Measurements from ENCODE around the gene SLC38A10. TPM values are rescaled to one million over a fixed set of nuclear protein-coding genes. Genes with fewer than 3 reads are reported as not detected.
"Not testable (repeated sequence)": the region's sequence is repeated elsewhere in the genome, so short reads cannot be mapped to it uniquely, and the experiment has no call there.

The SLC38A10 gene
- total RNA-seq, 2 experiments from 2014 or later: 47.6 to 52.9 TPM

GRCh38 chr17:81233811-81234505, 61.1 kb downstream of the SLC38A10 start:
- CTCF ChIA-PET: no interaction called here
- ATAC-seq (no peak), DNase-seq (no peak)
- Mint-ChIP-seq H3K27ac (no peak overlapping the region), H3K27me3 (no peaks in the 10 kb centered on the region), H3K4me3 (no peak overlapping the region), H3K36me3 (ENCODE audit: low read depth) (peaks cover 9% of the 10 kb centered on the region), H3K4me1 (peaks cover 13% of the 10 kb centered on the region), H3K9me3 (ENCODE audit: low read depth) (no peaks in the 10 kb centered on the region)
- POLR2A ChIA-PET: interaction anchor here (1.5 kb wide), 1 partner anchor 11 kb away, joined by 6 read pairs; the partner anchor contains the start of gene CEP131
- intact Hi-C loops (cut with DNase I, micrococcal nuclease): no loop called here

DNA sequence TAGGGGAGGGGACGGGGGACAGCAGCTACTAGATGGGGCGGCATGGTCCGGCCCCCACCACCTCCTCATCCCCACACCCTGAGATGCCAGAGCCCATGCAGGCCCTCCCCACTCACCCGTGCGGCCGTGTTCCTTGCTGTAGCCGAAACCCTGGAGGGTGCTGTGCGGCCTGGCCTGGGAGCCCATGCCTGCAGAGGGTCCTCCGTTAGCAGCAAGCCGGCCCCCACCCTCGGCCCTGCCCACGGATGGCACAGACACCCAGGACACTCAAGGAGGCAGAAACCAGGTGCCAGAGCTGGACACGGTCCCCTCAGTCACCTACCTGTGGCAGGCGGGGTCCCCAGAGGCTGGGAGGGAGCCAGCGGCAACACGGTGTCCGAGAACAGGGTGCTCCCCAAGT, 61.8 kb downstream of the SLC38A10 start:
- ATAC-seq (no peak), DNase-seq (no peak)
- H3K27me3 Mint-ChIP-seq: no peaks in the 10 kb centered on the region
- ChIA-PET POLR2A (no interaction called here), CTCF (no interaction called here)
- no peak overlapping the region for H3K4me3 Mint-ChIP-seq
- H3K9me3 Mint-ChIP-seq (ENCODE audit: low read depth): no peaks in the 10 kb centered on the region
- intact Hi-C loops (cut with DNase I, micrococcal nuclease): no loop called here
- no peak overlapping the region for H3K27ac Mint-ChIP-seq
- H3K36me3 Mint-ChIP-seq (ENCODE audit: low read depth): peaks cover 9% of the 10 kb centered on the region
- peaks cover 13% of the 10 kb centered on the region for H3K4me1 Mint-ChIP-seq

GRCh38 chr17:81232616-81233241, 62.4 kb downstream of the SLC38A10 start:
- Mint-ChIP-seq H3K27me3 (no peaks in the 10 kb centered on the region), H3K4me3 (no peak overlapping the region), H3K27ac (no peak overlapping the region), H3K9me3 (ENCODE audit: low read depth) (no peaks in the 10 kb centered on the region), H3K4me1 (peaks cover 11% of the 10 kb centered on the region), H3K36me3 (ENCODE audit: low read depth) (peaks cover 9% of the 10 kb centered on the region)
- ChIA-PET POLR2A (no interaction called here), CTCF (no interaction called here)
- DNase-seq (no peak), ATAC-seq (no peak)
- intact Hi-C loops (cut with DNase I, micrococcal nuclease): no loop called here

GRCh38 chr17:81231766-81232581, 63.1 kb downstream of the SLC38A10 start:
- Mint-ChIP-seq H3K4me1 (peaks cover 7% of the 10 kb centered on the region), H3K9me3 (ENCODE audit: low read depth) (no peaks in the 10 kb centered on the region), H3K27ac (no peak overlapping the region), H3K36me3 (ENCODE audit: low read depth) (peaks cover 9% of the 10 kb centered on the region), H3K27me3 (no peaks in the 10 kb centered on the region), H3K4me3 (no peak overlapping the region)
- POLR2A ChIA-PET: no interaction called here
- ATAC-seq (no peak), DNase-seq (no peak)
- intact Hi-C loops (cut with DNase I, micrococcal nuclease): no loop called here
- CTCF ChIA-PET: interaction anchor here (0.6 kb wide), 1 partner anchor 253 kb away, joined by 3 read pairs; no protein-coding TSS in a partner anchor

DNA sequence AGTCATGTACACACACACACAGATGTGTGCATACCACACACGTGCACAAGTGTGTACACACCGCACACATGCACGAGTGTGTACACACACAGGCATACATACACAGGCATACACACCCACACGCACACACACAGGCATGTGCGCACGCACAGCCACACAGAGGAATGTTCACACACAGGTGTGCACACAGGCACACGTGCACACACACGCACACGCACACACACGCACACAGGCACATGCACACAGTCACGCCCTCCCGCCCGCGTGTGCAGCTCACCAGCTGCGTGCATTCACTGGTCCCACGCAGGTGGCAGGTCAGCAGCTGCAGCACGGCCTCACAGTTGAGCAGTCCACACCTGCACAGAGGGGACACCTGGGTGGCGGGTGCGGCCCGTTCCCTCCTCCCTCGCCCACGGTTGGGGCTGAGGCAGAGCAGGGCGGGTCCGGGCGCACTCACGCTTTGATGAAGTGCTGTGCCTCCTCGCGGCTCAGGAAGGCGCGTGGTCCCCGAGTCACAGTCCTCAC, 63.9 kb downstream of the SLC38A10 start:
- CTCF ChIA-PET: interaction anchor here (0.6 kb wide), 1 partner anchor 13 kb away, joined by 3 read pairs; no protein-coding TSS in a partner anchor
- intact Hi-C loops (cut with DNase I, micrococcal nuclease): no loop called here
- Mint-ChIP-seq H3K27ac (no peak overlapping the region), H3K27me3 (no peaks in the 10 kb centered on the region), H3K4me1 (peaks cover 7% of the 10 kb centered on the region), H3K4me3 (no peak overlapping the region), H3K9me3 (ENCODE audit: low read depth) (no peaks in the 10 kb centered on the region), H3K36me3 (ENCODE audit: low read depth) (peaks cover 9% of the 10 kb centered on the region)
- POLR2A ChIA-PET: no interaction called here
- DNase-seq (no peak), ATAC-seq (no peak)

DNA sequence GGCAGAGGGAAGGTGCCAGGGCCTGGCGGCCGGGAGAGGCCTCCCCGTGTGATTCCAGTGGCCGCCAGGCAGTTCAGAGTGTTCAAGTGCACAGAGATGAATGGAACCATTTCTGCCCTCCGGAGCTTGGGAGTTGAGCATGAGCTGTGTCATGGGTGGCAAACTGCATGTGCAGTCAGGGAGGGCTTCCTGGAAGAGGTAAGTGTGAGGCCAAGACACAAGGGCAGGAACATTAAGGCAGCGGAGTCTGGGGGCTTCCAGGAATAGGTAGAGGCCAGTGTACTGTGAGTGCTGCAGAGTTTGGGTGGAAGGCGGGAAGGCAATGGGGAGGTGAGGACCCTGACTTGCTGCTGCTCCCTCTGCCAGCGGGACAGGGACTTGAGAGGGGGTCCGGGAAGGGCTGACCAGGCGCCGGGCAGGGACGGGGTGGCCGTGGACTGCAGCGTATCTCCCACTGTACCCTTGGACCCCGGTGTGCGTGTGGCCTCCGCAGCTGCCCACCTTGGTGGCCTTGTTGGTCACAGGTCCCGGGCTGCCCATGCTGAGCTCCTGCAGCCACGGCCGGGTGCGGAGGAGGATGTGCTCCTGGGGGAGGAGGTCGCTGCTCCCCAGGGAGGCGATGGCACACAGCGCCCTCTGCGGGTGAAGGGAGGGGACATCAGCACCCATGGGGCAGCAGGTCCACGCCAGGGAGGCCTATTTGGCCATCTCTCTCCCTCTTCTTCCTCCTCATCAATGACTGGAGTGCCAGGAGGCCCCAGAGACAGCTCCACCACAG, 64.9 kb downstream of the SLC38A10 start:
- Mint-ChIP-seq H3K4me1 (peaks cover 7% of the 10 kb centered on the region), H3K36me3 (ENCODE audit: low read depth) (peaks cover 9% of the 10 kb centered on the region), H3K27ac (no peak overlapping the region), H3K9me3 (ENCODE audit: low read depth) (no peaks in the 10 kb centered on the region), H3K27me3 (no peaks in the 10 kb centered on the region), H3K4me3 (no peak overlapping the region)
- intact Hi-C loops (cut with DNase I, micrococcal nuclease): no loop called here
- ATAC-seq: peak; percentile 45
- peak; percentile 46 for DNase-seq
- ChIA-PET POLR2A (no interaction called here), CTCF (interaction anchor here (0.6 to 1.1 kb wide), 4 partner anchors 8 to 87 kb away, joined by 3 read pairs; partner anchors contain the start of gene TEPSIN)

DNA sequence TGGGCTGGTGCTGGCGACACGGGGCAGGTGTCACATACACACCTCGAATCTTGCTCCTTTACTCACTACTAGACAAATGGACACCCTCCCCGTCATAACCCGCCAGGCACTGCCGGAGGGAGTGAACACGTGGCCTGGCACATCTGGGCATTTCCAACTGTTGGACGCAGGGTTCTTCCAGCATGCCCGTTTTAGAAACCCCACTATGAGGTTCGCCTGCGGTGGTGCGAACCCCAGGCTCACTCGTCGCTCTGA, 65.5 kb downstream of the SLC38A10 start:
- CTCF ChIA-PET: interaction anchor here (0.5 to 1.1 kb wide), 4 partner anchors 9 to 87 kb away, joined by 3 read pairs; partner anchors contain the start of gene TEPSIN
- no peak for ATAC-seq
- intact Hi-C loops (cut with DNase I, micrococcal nuclease): loop anchor here in 1 of 2 experiments (10.0 kb wide), 1 partner anchor 685 kb away; the partner anchor contains the start of gene RPTOR
- no peak overlapping the region for H3K27ac Mint-ChIP-seq
- no peaks in the 10 kb centered on the region for H3K27me3 Mint-ChIP-seq
- no peaks in the 10 kb centered on the region for H3K9me3 Mint-ChIP-seq (ENCODE audit: low read depth)
- no peak for DNase-seq
- peaks cover 7% of the 10 kb centered on the region for H3K4me1 Mint-ChIP-seq
- POLR2A ChIA-PET: no interaction called here
- H3K36me3 Mint-ChIP-seq (ENCODE audit: low read depth): peaks cover 9% of the 10 kb centered on the region
- H3K4me3 Mint-ChIP-seq: no peak overlapping the region

DNA sequence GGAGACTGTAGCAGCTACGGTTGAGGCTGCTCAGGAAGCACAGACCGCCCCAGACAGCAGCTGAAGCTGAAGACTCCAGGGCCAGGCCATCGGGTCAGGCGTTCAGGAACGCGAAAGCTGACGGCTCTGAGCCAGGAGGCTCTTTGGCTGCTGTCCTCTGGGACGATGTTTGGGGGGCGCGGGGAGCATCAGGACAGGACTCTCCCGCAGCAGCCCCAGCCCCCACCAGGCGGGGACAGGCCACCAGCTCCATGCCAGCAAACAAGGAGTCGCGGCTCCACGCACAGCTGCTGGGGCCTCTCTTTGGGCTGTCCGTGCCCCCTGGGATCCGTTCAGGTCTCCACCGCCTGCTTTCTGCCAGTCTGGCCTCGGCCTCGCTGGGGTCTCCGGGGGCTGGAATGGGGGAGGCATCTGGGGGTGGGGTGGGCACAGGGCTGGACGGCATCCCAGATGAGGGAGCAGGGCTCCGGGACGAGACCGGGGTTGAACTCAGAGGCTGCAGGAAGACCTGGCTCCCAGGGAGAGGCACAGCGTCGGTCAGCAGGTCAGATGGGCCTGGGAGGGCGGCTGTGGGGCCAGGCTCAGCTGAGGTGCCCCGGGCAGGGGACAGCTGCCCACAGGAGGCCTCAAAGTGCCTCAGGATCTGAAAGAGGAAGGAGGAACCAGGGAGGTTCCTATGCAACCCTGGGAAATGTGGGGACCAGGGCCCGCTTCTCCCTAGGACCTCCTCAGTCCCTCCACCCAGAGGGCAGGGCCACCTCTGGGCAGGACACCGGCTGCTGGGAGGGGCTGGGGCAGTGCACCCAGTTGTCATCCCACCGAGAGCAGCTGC, 66.1 kb downstream of the SLC38A10 start:
- CTCF ChIA-PET: interaction anchor here (0.5 to 1.0 kb wide), 2 partner anchors 11 to 54 kb away, joined by 3 read pairs; no protein-coding TSS in a partner anchor
- ATAC-seq (no peak), DNase-seq (no peak)
- intact Hi-C loops (cut with DNase I, micrococcal nuclease): loop anchor here in 1 of 2 experiments (10.0 kb wide), 1 partner anchor 684 kb away; the partner anchor contains the start of gene RPTOR
- H3K27me3 Mint-ChIP-seq: no peaks in the 10 kb centered on the region
- H3K4me1 Mint-ChIP-seq: peaks cover 8% of the 10 kb centered on the region
- H3K9me3 Mint-ChIP-seq (ENCODE audit: low read depth): no peaks in the 10 kb centered on the region
- POLR2A ChIA-PET: no interaction called here
- H3K27ac Mint-ChIP-seq: no peak overlapping the region
- no peak overlapping the region for H3K4me3 Mint-ChIP-seq
- peaks cover 9% of the 10 kb centered on the region for H3K36me3 Mint-ChIP-seq (ENCODE audit: low read depth)

DNA sequence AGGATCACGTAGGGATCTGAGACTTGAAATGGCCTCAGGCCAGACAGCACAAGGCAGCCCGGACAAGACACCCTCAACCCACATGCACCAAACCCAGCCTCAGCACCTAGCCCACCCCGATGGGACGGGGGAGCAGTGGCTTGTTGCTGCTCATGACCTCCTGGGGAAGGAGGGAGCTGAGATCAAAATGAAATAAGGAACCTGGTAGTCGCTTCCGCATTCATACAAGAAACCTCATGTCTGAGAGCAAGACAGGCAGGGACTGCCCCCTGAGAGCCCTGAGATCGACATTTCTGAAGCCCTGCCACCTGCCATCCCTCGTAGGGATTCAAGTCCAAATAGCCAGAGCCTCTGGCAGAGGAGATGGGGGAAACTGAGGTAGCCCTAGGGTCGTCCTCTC, 66.7 kb downstream of the SLC38A10 start:
- CTCF ChIA-PET: no interaction called here
- DNase-seq: no peak
- H3K27ac Mint-ChIP-seq: no peak overlapping the region
- peaks cover 14% of the 10 kb centered on the region for H3K4me1 Mint-ChIP-seq
- no peak overlapping the region for H3K4me3 Mint-ChIP-seq
- intact Hi-C loops (cut with DNase I, micrococcal nuclease): loop anchor here in 1 of 2 experiments (10.0 kb wide), 1 partner anchor 684 kb away; the partner anchor contains the start of gene RPTOR
- no peaks in the 10 kb centered on the region for H3K9me3 Mint-ChIP-seq (ENCODE audit: low read depth)
- H3K36me3 Mint-ChIP-seq (ENCODE audit: low read depth): peaks cover 9% of the 10 kb centered on the region
- no peak for ATAC-seq
- H3K27me3 Mint-ChIP-seq: no peaks in the 10 kb centered on the region
- POLR2A ChIA-PET: no interaction called here

- POLR2A ChIA-PET; H3K36me3 Mint-ChIP-seq (ENCODE audit: low read depth); H3K9me3 Mint-ChIP-seq (ENCODE audit: low read depth); H3K4me3 Mint-ChIP-seq; ATAC-seq; CTCF ChIA-PET; H3K27ac Mint-ChIP-seq; DNase-seq; H3K27me3 Mint-ChIP-seq: not testable (repeated sequence)
- H3K4me1 Mint-ChIP-seq: peaks cover 15% of the 10 kb centered on the region
- intact Hi-C loops (cut with DNase I, micrococcal nuclease): loop anchor here in 1 of 2 experiments (10.0 kb wide), 1 partner anchor 683 kb away; the partner anchor contains the start of gene RPTOR
Measured at GRCh38 chr17:81227630-81228029, 67.5 kb downstream of the SLC38A10 start.
